Vagina (tissue), 2 donors: ENCODE measurements around the gene CHMP6. TPM values are rescaled to one million over a fixed set of nuclear protein-coding genes. Genes with fewer than 3 reads are reported as not detected.
"Not testable (repeated sequence)": the region's sequence is repeated elsewhere in the genome, so short reads cannot be mapped to it uniquely, and the experiment has no call there.

Experiments used
- DNase-seq, 2 donors: peaks; one replicate each; pipeline ENCODE4 v3.0.0-alpha.2; 2017; ENCODE audit errors: extremely low spot score in 2 of 2
- H3K27ac ChIP-seq: fragments of 200-600 bp; sonication (generic); one replicate; pipeline ENCODE4 v1.5.1; 2019
- H3K27me3 ChIP-seq: fragments of 200-600 bp; sonication (generic); one replicate; pipeline ENCODE4 v1.5.1; 2019
- H3K36me3 ChIP-seq, 2 donors: fragments of 200-600 bp; sonication (generic); one replicate each; pipeline ENCODE4 v1.5.1; 2017 to 2019
- H3K4me1 ChIP-seq: fragments of 200-600 bp; sonication (generic); one replicate; pipeline ENCODE4 v1.5.1; 2019
- H3K4me3 ChIP-seq, 2 donors: fragments of 200-600 bp; sonication (generic); 1 replicate in 1 of 2; 2 replicates in 1 of 2; pipeline ENCODE4 v1.5.1; 2016 to 2019
- H3K9me3 ChIP-seq: fragments of 200-600 bp; sonication (generic); one replicate; pipeline ENCODE4 v1.5.1; 2019
- POLR2A ChIP-seq, 2 donors: fragments of 450-650 bp; IDR thresholded peaks; one replicate each; pipeline ENCODE4 v1.6.1; 2017; ENCODE audit warnings: antibody characterized with exemption in 2 of 2, mild to moderate bottlenecking in 2 of 2, moderate library complexity in 2 of 2
- POLR2AphosphoS5 ChIP-seq, 2 donors: sonication (generic); formaldehyde crosslinking; IDR thresholded peaks; one replicate each; pipeline ENCODE4 v1.9.0; 2017; ENCODE audit warnings: antibody characterized with exemption in 2 of 2, mild to moderate bottlenecking in 2 of 2, low read depth in 1 of 2; ENCODE audit not compliant: insufficient read depth in 1 of 2
- intact Hi-C: fragments of 100-400 bp; cut with DNase I; formaldehyde crosslinking; loops from one replicate; pipeline ENCODE4 v1.15.1; 2023
- total RNA-seq: library from RNA; depleted of rRNA; stranded (reverse); fragments of >200 nt; gene quantifications from one replicate; pipeline ENCODE4 v1.2.3, GENCODE V29; 2016
- TF ChIP-seq, protein P1 (sequence below), 3 experiments: fragments of 450-650 bp in 2 of 3; fragments of 200-600 bp in 1 of 3; sonication (generic) in 1 of 3; IDR thresholded peaks; one replicate each; pipeline ENCODE4 v1.5.1; 2017 to 2019; ENCODE audit warnings: antibody characterized with exemption in 3 of 3, mild to moderate bottlenecking in 2 of 3, moderate library complexity in 2 of 3

CHMP6 gene
- total RNA-seq, 1 donor from 2014 or later: 31.7 TPM

DNA sequence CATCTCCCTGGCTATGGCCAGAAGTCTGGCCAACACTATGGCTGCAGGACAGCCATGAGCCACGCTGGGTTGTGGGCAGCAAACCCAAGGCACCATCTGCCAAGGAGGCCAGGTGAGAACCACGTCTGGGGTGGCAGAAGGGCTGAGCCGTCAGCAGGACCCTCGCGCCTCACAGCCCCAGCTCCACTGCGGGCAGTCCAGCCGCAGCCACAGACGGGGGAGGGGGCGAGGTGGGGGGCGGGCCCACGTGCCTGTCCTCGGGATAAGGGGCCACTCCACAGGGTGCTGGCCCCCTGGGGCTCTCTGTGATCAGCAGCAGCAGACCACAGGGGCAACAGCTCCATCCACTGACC lies 36.8 kb downstream of the CHMP6 start:
- intact Hi-C loops: no loop called here
- H3K4me1 ChIP-seq: peaks cover 35% of the 10 kb centered on the region

DNA sequence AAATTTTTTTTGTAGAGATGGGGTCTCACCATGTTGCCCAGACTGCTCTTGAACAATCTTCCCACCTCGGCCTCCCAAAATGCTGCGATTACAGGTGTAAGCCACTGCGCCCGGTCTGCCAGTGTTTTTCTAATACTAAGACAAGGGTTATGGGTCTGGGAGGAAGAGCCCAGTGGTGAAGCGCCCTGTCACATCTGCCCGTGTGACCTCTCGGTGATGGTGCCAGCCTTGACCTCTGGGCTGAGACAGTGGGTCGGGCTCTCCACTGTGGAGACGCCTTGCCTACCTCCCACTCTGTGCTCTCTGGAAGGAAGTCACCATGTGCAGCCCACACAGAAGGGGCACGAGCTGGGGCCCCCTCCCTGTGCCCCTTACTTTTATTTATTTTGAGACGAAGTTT lies 38.2 kb downstream of the CHMP6 start:
- H3K27me3 ChIP-seq: peaks cover 4% of the 10 kb centered on the region
- H3K27ac ChIP-seq: no peak overlapping the region
- no peaks in the 10 kb centered on the region for H3K9me3 ChIP-seq
- H3K4me3 ChIP-seq: no peak overlapping the region
- DNase-seq: no peak
- H3K4me1 ChIP-seq: peaks cover 36% of the 10 kb centered on the region
- H3K36me3 ChIP-seq: peaks cover 0 to 4% of the 10 kb centered on the region in 2 donors
- intact Hi-C loops: no loop called here
- TF ChIP-seq POLR2AphosphoS5 (IDR thresholded peaks at IDR 0.05; ENCODE audit: insufficient read depth in 1 of 2, low read depth in 1 of 2) (no peak), POLR2A (IDR thresholded peaks at IDR 0.05) (no peak)
- TF ChIP-seq, protein P1, sequence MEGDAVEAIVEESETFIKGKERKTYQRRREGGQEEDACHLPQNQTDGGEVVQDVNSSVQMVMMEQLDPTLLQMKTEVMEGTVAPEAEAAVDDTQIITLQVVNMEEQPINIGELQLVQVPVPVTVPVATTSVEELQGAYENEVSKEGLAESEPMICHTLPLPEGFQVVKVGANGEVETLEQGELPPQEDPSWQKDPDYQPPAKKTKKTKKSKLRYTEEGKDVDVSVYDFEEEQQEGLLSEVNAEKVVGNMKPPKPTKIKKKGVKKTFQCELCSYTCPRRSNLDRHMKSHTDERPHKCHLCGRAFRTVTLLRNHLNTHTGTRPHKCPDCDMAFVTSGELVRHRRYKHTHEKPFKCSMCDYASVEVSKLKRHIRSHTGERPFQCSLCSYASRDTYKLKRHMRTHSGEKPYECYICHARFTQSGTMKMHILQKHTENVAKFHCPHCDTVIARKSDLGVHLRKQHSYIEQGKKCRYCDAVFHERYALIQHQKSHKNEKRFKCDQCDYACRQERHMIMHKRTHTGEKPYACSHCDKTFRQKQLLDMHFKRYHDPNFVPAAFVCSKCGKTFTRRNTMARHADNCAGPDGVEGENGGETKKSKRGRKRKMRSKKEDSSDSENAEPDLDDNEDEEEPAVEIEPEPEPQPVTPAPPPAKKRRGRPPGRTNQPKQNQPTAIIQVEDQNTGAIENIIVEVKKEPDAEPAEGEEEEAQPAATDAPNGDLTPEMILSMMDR (IDR thresholded peaks at IDR 0.05): no peak

More for the DNA sequence above, 36.8 kb downstream of the CHMP6 start:
- no peak for DNase-seq
- Histone ChIP-seq H3K27ac (no peak overlapping the region), H3K4me3 (no peak overlapping the region), H3K27me3 (peaks cover 4% of the 10 kb centered on the region), H3K9me3 (no peaks in the 10 kb centered on the region), H3K36me3 (peaks cover 0 to 4% of the 10 kb centered on the region in 2 donors)
- TF ChIP-seq POLR2A (IDR thresholded peaks at IDR 0.05) (no peak), POLR2AphosphoS5 (IDR thresholded peaks at IDR 0.05; ENCODE audit: insufficient read depth in 1 of 2, low read depth in 1 of 2) (no peak)
- TF ChIP-seq, protein P1 (IDR thresholded peaks at IDR 0.05): no peak

DNA sequence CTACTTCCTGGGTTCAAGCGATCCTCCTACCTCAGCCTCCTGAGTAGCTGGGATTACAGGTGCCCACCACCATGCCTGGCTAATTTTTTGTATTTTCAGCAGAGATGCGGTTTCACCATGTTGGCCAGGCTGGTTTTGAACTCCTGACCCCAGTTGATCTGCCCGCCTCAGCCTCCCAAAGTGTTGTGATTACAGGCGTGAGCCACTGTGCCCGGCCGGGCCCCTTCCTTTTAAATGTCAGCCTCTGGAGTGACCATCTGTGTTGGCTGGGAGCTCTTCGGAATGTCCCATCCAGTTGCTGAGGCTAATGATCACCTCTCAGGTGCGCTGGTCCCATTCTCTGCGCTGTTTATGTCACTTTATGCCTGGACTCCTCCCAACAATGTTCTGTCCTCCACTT lies 38.7 kb downstream of the CHMP6 start:
- H3K27me3 ChIP-seq, DNase-seq, H3K27ac ChIP-seq, H3K4me3 ChIP-seq, H3K36me3 ChIP-seq, intact Hi-C loops, H3K9me3 ChIP-seq: not testable (repeated sequence)
- H3K4me1 ChIP-seq: peaks cover 36% of the 10 kb centered on the region

DNA sequence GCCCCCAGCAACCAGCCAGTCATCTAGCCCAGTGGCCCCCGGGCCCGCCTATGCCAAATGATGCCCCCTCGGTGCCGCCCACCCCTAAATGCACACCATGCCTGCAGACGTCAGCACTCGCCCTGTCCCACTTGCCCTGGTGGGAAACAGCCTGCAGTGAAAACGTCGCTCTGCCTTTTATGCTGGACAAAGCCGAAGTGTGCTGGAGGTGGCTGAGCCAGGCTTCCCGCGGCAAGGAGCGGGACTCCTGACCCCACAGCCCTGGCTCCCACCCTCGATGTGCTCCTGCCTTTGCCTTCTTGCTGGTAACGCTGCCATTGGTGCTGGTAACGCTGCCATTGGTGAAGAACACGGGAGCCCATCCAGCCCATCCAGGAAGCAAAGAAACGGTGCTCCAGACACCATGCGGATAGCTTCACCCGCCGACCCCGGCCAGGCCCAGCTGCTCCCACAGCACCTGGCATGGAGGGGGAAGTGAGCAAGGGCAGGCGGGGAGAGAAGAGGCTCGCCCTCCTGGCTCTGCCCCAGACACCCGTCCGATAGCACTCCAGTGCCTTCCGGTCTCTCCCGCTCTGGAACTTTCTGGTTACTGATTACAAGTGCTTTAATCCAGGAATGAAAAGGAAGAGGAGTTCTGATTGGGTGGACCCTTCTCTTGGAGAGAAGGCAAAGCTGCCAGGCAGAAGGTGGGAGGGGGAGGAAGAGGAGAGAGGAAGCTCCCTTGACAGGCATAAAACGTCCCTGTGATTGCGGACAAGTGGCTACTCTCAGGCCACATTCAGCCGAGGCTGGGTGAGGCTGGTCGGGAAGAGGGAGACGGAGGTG lies 39.3 kb downstream of the CHMP6 start:
- Histone ChIP-seq H3K27me3 (peaks cover 4% of the 10 kb centered on the region), H3K36me3 (peaks cover 0 to 4% of the 10 kb centered on the region in 2 donors), H3K27ac (no peak overlapping the region), H3K4me1 (peaks cover 36% of the 10 kb centered on the region), H3K4me3 (no peak overlapping the region), H3K9me3 (no peaks in the 10 kb centered on the region)
- intact Hi-C loops: no loop called here
- TF ChIP-seq POLR2AphosphoS5 (IDR thresholded peaks at IDR 0.05; ENCODE audit: insufficient read depth in 1 of 2, low read depth in 1 of 2) (peak in 1 of 2 donors; percentile 57), POLR2A (IDR thresholded peaks at IDR 0.05) (no peak)
- TF ChIP-seq, protein P1 (IDR thresholded peaks at IDR 0.05): no peak
- no peak for DNase-seq

DNA sequence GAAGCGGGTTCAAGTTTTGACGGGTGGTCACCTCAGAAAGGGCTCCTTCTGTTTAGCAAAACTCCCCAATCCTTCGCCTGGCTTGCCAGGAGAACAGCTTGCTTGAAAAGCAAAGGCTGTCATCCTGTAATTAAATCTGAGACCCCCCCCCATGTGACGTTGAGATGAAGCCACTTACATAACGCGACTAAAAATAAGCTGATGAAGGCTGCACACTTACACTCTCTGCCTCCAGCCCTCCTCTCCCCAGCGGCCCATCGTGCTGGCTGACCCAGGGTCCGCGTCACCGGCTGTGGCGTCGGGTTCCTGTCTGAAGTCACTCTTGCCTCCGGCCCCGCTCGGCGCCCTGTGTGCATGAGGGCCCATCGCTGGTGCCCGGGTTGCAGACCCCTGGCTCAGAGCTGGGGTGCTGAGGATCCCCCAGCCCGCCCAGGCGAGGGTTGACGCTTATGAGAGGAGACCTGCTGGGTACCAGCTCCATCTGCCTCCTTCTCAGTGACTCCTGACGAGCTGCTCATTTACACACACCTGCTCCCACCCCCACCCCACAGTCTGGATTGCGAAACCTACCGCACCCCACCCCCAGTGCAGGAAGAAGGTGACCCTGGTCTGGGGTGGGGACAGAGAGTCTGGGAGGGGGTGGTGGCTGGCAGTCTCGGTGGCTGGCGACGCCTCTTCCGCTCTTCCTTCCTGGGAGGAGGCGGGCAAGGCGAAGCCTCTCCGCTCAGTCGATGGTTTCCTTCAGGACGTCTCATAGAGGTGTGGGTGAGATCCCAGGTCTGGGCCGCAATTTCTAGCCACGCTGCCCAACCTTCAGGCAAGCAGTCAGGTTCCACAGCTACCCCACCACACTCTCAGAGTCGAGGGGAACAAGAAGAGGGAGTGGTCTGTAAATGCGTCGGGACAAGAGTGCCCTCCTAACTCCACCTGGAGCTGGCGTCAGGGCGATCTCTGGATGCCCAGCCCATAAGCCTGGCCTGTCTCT lies 40.2 kb downstream of the CHMP6 start:
- intact Hi-C loops: no loop called here
- Histone ChIP-seq H3K4me1 (peaks cover 36% of the 10 kb centered on the region), H3K9me3 (no peaks in the 10 kb centered on the region), H3K27ac (no peak overlapping the region), H3K27me3 (peaks cover 4% of the 10 kb centered on the region), H3K36me3 (peaks cover 0 to 4% of the 10 kb centered on the region in 2 donors), H3K4me3 (no peak overlapping the region)
- DNase-seq: no peak
- TF ChIP-seq POLR2A (IDR thresholded peaks at IDR 0.05): no peak
- TF ChIP-seq, protein P1 (IDR thresholded peaks at IDR 0.05): no peak
- TF ChIP-seq POLR2AphosphoS5 (IDR thresholded peaks at IDR 0.05; ENCODE audit: insufficient read depth in 1 of 2, low read depth in 1 of 2): no peak
